ENCODE data around the gene ZNF358. TPM values are rescaled to one million over a fixed set of nuclear protein-coding genes. Genes with fewer than 3 reads are reported as not detected.

Gene ZNF358
- total and polyA plus RNA-seq, 2 of the 13 experiments (the other 11 are each of a cell fraction or from before 2014, with no cell fraction given), result 9.1 to 37.0 TPM

- TF ChIP-seq, protein P1, sequence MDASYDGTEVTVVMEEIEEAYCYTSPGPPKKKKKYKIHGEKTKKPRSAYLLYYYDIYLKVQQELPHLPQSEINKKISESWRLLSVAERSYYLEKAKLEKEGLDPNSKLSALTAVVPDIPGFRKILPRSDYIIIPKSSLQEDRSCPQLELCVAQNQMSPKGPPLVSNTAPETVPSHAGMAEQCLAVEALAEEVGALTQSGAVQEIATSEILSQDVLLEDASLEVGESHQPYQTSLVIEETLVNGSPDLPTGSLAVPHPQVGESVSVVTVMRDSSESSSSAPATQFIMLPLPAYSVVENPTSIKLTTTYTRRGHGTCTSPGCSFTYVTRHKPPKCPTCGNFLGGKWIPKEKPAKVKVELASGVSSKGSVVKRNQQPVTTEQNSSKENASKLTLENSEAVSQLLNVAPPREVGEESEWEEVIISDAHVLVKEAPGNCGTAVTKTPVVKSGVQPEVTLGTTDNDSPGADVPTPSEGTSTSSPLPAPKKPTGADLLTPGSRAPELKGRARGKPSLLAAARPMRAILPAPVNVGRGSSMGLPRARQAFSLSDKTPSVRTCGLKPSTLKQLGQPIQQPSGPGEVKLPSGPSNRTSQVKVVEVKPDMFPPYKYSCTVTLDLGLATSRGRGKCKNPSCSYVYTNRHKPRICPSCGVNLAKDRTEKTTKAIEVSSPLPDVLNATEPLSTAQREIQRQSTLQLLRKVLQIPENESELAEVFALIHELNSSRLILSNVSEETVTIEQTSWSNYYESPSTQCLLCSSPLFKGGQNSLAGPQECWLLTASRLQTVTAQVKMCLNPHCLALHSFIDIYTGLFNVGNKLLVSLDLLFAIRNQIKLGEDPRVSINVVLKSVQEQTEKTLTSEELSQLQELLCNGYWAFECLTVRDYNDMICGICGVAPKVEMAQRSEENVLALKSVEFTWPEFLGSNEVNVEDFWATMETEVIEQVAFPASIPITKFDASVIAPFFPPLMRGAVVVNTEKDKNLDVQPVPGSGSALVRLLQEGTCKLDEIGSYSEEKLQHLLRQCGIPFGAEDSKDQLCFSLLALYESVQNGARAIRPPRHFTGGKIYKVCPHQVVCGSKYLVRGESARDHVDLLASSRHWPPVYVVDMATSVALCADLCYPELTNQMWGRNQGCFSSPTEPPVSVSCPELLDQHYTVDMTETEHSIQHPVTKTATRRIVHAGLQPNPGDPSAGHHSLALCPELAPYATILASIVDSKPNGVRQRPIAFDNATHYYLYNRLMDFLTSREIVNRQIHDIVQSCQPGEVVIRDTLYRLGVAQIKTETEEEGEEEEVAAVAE (CRISPR knock-in tag; IDR thresholded peaks at IDR 0.05; ENCODE audit: borderline replicate concordance), result no peak
- TF ChIP-seq ZNF562 (CRISPR knock-in tag; IDR thresholded peaks at IDR 0.05; ENCODE audit: borderline replicate concordance) (no peak), PAF1 (CRISPR knock-in tag; IDR thresholded peaks at IDR 0.05) (no peak), NONO (IDR thresholded peaks at IDR 0.05) (no peak), NONO (CRISPR knock-in tag; conservative IDR thresholded peaks at IDR 0.05) (no peak), ATAD3A (CRISPR knock-in tag; IDR thresholded peaks at IDR 0.05) (no peak), JUND (CRISPR knock-in tag; IDR thresholded peaks at IDR 0.05) (no peak), IKZF1 (IDR thresholded peaks at IDR 0.05) (no peak), IRX3 (CRISPR knock-in tag; IDR thresholded peaks at IDR 0.05; ENCODE audit: borderline replicate concordance, low read depth) (no peak), SRY (CRISPR knock-in tag; IDR thresholded peaks at IDR 0.05) (no peak), ZNF710 (CRISPR knock-in tag; IDR thresholded peaks at IDR 0.05; ENCODE audit: borderline replicate concordance) (no peak)
- TF ChIP-seq, protein P2, sequence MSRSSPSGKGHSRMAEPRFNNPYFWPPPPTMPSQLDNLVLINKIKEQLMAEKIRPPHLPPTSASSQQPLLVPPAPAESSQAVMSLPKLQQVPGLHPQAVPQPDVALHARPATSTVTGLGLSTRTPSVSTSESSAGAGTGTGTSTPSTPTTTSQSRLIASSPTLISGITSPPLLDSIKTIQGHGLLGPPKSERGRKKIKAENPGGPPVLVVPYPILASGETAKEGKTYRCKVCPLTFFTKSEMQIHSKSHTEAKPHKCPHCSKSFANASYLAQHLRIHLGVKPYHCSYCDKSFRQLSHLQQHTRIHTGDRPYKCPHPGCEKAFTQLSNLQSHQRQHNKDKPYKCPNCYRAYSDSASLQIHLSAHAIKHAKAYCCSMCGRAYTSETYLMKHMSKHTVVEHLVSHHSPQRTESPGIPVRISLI (CRISPR knock-in tag; IDR thresholded peaks at IDR 0.05; ENCODE audit: borderline replicate concordance), result no peak
- TF ChIP-seq, protein P3, sequence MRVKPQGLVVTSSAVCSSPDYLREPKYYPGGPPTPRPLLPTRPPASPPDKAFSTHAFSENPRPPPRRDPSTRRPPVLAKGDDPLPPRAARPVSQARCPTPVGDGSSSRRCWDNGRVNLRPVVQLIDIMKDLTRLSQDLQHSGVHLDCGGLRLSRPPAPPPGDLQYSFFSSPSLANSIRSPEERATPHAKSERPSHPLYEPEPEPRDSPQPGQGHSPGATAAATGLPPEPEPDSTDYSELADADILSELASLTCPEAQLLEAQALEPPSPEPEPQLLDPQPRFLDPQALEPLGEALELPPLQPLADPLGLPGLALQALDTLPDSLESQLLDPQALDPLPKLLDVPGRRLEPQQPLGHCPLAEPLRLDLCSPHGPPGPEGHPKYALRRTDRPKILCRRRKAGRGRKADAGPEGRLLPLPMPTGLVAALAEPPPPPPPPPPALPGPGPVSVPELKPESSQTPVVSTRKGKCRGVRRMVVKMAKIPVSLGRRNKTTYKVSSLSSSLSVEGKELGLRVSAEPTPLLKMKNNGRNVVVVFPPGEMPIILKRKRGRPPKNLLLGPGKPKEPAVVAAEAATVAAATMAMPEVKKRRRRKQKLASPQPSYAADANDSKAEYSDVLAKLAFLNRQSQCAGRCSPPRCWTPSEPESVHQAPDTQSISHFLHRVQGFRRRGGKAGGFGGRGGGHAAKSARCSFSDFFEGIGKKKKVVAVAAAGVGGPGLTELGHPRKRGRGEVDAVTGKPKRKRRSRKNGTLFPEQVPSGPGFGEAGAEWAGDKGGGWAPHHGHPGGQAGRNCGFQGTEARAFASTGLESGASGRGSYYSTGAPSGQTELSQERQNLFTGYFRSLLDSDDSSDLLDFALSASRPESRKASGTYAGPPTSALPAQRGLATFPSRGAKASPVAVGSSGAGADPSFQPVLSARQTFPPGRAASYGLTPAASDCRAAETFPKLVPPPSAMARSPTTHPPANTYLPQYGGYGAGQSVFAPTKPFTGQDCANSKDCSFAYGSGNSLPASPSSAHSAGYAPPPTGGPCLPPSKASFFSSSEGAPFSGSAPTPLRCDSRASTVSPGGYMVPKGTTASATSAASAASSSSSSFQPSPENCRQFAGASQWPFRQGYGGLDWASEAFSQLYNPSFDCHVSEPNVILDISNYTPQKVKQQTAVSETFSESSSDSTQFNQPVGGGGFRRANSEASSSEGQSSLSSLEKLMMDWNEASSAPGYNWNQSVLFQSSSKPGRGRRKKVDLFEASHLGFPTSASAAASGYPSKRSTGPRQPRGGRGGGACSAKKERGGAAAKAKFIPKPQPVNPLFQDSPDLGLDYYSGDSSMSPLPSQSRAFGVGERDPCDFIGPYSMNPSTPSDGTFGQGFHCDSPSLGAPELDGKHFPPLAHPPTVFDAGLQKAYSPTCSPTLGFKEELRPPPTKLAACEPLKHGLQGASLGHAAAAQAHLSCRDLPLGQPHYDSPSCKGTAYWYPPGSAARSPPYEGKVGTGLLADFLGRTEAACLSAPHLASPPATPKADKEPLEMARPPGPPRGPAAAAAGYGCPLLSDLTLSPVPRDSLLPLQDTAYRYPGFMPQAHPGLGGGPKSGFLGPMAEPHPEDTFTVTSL (CRISPR knock-in tag; IDR thresholded peaks at IDR 0.05; ENCODE audit: borderline replicate concordance), result no peak
These were observed at the start of gene ZNF358 (continued) for GRCh38 chr19:7515645-7516151.

All from HepG2 (cell line).